Measurements from ENCODE around the gene DFFA. TPM values are rescaled to one million over a fixed set of nuclear protein-coding genes. Genes with fewer than 3 reads are reported as not detected.

DFFA gene
- total RNA-seq, 1 experiment from 2014 or later = 52.0 TPM

DNA sequence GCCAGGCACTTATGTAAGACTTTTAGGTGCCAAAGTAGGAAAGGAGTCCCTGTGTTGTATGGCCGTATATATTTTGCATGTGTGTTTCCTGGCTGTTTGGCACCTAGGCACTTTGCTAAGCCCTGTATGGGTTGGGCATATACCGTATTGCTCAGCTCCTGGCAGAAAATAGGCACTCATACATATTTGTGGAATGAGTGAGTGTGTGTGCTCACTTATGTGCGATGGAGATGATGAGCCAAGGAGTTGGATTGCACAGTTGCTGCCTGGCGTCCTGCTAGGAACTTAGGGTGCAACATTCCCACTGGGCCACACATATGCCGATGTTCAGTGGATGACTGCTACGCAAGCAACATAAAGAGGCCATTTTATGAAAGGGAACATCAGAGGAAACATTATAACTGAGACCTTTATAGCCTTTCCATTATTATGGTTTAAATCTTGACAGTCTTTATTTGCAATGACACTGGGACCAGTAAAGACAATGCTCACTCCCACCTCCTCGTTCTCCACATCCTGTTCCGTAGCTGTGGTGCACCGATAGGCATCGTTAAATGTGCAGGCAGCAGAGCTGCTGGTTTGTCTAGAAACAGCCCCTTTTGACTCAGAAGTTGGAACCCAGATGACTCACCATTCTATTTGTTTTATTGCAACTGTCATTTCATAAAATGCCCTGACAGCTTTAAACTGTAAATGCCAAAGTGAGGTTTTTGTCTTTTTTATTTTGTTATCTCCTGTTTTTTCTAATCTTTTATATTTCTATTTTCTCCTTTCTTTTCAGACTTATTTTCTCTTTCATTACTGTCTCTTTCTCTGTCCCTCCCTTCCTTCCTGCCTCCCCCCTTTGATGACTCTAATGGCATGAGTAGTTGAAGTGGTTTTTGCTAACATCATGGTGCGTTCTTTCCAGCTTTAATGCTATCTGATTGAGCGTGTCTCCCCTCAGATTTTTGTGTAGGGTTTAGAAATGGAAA, 38.5 kb upstream of the DFFA start:
- H3K4me3 ChIP-seq (ENCODE audit: low read length) = peak overlapping the region; percentile 24
- DNase-seq = peak; percentile 93
- H3K27ac ChIP-seq (ENCODE audit: low read length) = peak overlapping the region; percentile 89
- intact Hi-C loops (cut with micrococcal nuclease) = loop anchor here (1.0 to 10.0 kb wide), 5 partner anchors 88 to 454 kb away; no protein-coding TSS in a partner anchor
- POLR2A ChIA-PET (ENCODE audit: unreplicated experiment) = interaction anchor here (0.6 kb wide), 3 partner anchors 281 to 423 kb away, joined by 6 to 13 read pairs (median 6); no protein-coding TSS in a partner anchor
- no TSS peak for BruUV-seq (replicated peaks)
- H2AFZ ChIP-seq (ENCODE audit: low read length) = no peak overlapping the region
- peak overlapping the region; percentile 67 for H3K4me2 ChIP-seq (ENCODE audit: low read length)
- H3K9me3 ChIP-seq (ENCODE audit: low read length) = no peaks in the 10 kb centered on the region
- H3K27me3 ChIP-seq (ENCODE audit: low read length) = no peaks in the 10 kb centered on the region
- H3K9ac ChIP-seq (ENCODE audit: low read length) = peak overlapping the region; percentile 65
- CTCF ChIA-PET = interaction anchor here (0.5 to 1.2 kb wide), 5 partner anchors 16 to 408 kb away, joined by 3 to 5 read pairs (median 4); no protein-coding TSS in a partner anchor
- H4K20me1 ChIP-seq (ENCODE audit: low read length) = no peaks in the 10 kb centered on the region
- peak; percentile 85 for ATAC-seq
- TF ChIP-seq EZH2phosphoT487 (IDR thresholded peaks at IDR 0.05; ENCODE audit: borderline replicate concordance, low read length) (no peak), EZH2 (IDR thresholded peaks at IDR 0.05; ENCODE audit: low read length, unreplicated experiment) (no peak)
- TF ChIP-seq, protein P1, sequence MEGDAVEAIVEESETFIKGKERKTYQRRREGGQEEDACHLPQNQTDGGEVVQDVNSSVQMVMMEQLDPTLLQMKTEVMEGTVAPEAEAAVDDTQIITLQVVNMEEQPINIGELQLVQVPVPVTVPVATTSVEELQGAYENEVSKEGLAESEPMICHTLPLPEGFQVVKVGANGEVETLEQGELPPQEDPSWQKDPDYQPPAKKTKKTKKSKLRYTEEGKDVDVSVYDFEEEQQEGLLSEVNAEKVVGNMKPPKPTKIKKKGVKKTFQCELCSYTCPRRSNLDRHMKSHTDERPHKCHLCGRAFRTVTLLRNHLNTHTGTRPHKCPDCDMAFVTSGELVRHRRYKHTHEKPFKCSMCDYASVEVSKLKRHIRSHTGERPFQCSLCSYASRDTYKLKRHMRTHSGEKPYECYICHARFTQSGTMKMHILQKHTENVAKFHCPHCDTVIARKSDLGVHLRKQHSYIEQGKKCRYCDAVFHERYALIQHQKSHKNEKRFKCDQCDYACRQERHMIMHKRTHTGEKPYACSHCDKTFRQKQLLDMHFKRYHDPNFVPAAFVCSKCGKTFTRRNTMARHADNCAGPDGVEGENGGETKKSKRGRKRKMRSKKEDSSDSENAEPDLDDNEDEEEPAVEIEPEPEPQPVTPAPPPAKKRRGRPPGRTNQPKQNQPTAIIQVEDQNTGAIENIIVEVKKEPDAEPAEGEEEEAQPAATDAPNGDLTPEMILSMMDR (conservative IDR thresholded peaks at IDR 0.05; ENCODE audit: low read depth, low read length) = no peak
- peaks cover 19% of the 10 kb centered on the region for H3F3A ChIP-seq (ENCODE audit: low read length, unreplicated experiment)
- peaks cover 52% of the 10 kb centered on the region for H3K4me1 ChIP-seq (ENCODE audit: insufficient read depth, low read length)
- H3K79me2 ChIP-seq (ENCODE audit: low read length) = peaks cover 89% of the 10 kb centered on the region
- H3K9me2 ChIP-seq (replicated peaks; ENCODE audit: low read length) = no peaks in the 10 kb centered on the region
- H3K36me3 ChIP-seq (ENCODE audit: low read depth, low read length) = no peaks in the 10 kb centered on the region

DNA sequence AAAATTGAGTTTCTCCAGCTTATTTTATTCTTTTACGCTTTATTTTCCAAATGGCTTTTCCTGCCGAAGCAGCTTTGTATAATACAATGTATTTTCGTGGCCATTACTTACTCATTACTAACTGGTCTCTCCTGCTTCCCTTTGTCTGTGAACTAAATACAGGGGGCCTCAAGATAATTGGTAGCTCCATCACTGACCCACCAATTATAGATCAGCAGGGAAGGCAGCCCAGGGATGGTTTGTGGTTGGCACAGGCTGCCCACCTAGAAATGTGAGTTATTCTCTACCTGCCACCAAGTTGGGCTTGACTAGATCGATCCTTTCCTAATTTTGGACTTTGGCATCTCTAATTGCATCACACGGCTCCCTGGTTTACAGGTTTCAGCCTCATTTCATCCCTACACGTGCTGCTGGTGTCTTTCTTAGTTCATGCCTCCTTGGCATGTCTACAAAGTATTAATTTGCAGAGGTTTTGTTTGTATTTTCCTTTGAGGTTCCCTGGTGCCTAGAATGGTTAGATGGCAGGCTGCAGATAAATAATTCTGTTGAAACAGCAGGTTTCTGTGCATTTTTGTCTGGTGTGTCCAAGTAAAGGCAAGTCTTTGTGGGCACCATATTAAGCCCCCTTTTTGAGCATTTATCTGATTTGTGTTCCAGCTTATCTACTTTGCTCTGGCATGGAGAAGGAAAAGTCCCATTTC, 37.6 kb upstream of the DFFA start:
- TF ChIP-seq, protein P1 (conservative IDR thresholded peaks at IDR 0.05; ENCODE audit: low read depth, low read length) = no peak
- TF ChIP-seq EZH2 (IDR thresholded peaks at IDR 0.05; ENCODE audit: low read length, unreplicated experiment) (no peak), EZH2phosphoT487 (IDR thresholded peaks at IDR 0.05; ENCODE audit: borderline replicate concordance, low read length) (no peak)
- Histone ChIP-seq H3F3A (ENCODE audit: low read length, unreplicated experiment) (peaks cover 19% of the 10 kb centered on the region), H3K9ac (ENCODE audit: low read length) (peak overlapping the region; percentile 65), H2AFZ (ENCODE audit: low read length) (no peak overlapping the region), H3K4me2 (ENCODE audit: low read length) (peak overlapping the region; percentile 67), H3K9me3 (ENCODE audit: low read length) (no peaks in the 10 kb centered on the region), H3K9me2 (replicated peaks; ENCODE audit: low read length) (no peaks in the 10 kb centered on the region), H3K4me1 (ENCODE audit: insufficient read depth, low read length) (peaks cover 52% of the 10 kb centered on the region), H3K27me3 (ENCODE audit: low read length) (no peaks in the 10 kb centered on the region), H3K27ac (ENCODE audit: low read length) (peak overlapping the region; percentile 89), H4K20me1 (ENCODE audit: low read length) (no peaks in the 10 kb centered on the region), H3K4me3 (ENCODE audit: low read length) (peak overlapping the region; percentile 24), H3K36me3 (ENCODE audit: low read depth, low read length) (no peaks in the 10 kb centered on the region), H3K79me2 (ENCODE audit: low read length) (peaks cover 86% of the 10 kb centered on the region)
- DNase-seq (no peak), ATAC-seq (no peak)
- POLR2A ChIA-PET (ENCODE audit: unreplicated experiment) = interaction anchor here (0.6 kb wide), 3 partner anchors 282 to 423 kb away, joined by 6 to 13 read pairs (median 6); no protein-coding TSS in a partner anchor
- BruUV-seq (replicated peaks) = no TSS peak
- intact Hi-C loops (cut with micrococcal nuclease) = loop anchor here (1.0 to 10.0 kb wide), 5 partner anchors 89 to 455 kb away; no protein-coding TSS in a partner anchor
- CTCF ChIA-PET = interaction anchor here (0.6 to 1.2 kb wide), 3 partner anchors 88 to 409 kb away, joined by 3 to 5 read pairs (median 4); no protein-coding TSS in a partner anchor
